ENCODE measurements around the gene ZNF714. TPM values are rescaled to one million over a fixed set of nuclear protein-coding genes. Genes with fewer than 3 reads are reported as not detected.

The ZNF714 gene
- total and polyA plus RNA-seq, 2 donors (not counting 1 experiment from before 2014, with no cell fraction given), result 5.6 to 6.9 TPM

- no peaks in the 10 kb centered on the region for H4K20me1 ChIP-seq (ENCODE audit: control insufficient read depth, extremely low read depth, insufficient read depth, low read length)
- no peaks in the 10 kb centered on the region for H3K79me2 ChIP-seq (ENCODE audit: control insufficient read depth, insufficient read depth, low read length)
- H3K27ac ChIP-seq (ENCODE audit: insufficient read depth, low read length), result no peak overlapping the region
- H3K9me3 ChIP-seq (ENCODE audit: control insufficient read depth, insufficient read depth, low read depth, low read length), result no peaks in the 10 kb centered on the region
- no peaks in the 10 kb centered on the region for H3K4me1 ChIP-seq (ENCODE audit: control insufficient read depth, extremely low read depth, insufficient read depth, low read length)
- no peaks in the 10 kb centered on the region for H3K27me3 ChIP-seq (ENCODE audit: control insufficient read depth, insufficient read depth, low read length)
- DNase-seq (ENCODE audit: low read depth in 2 of 2), result no peak
- H2AFZ ChIP-seq (ENCODE audit: low read length), result no peak overlapping the region
- TF ChIP-seq, protein P1, sequence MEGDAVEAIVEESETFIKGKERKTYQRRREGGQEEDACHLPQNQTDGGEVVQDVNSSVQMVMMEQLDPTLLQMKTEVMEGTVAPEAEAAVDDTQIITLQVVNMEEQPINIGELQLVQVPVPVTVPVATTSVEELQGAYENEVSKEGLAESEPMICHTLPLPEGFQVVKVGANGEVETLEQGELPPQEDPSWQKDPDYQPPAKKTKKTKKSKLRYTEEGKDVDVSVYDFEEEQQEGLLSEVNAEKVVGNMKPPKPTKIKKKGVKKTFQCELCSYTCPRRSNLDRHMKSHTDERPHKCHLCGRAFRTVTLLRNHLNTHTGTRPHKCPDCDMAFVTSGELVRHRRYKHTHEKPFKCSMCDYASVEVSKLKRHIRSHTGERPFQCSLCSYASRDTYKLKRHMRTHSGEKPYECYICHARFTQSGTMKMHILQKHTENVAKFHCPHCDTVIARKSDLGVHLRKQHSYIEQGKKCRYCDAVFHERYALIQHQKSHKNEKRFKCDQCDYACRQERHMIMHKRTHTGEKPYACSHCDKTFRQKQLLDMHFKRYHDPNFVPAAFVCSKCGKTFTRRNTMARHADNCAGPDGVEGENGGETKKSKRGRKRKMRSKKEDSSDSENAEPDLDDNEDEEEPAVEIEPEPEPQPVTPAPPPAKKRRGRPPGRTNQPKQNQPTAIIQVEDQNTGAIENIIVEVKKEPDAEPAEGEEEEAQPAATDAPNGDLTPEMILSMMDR (conservative IDR thresholded peaks at IDR 0.05 in 1 of 2, IDR thresholded peaks at IDR 0.05 in 1 of 2; ENCODE audit: low read depth in 1 of 2, low read length in 2 of 2), result no peak
- TF ChIP-seq EZH2 (IDR thresholded peaks at IDR 0.05; ENCODE audit: low read length, missing control alignments), result no peak
- no peak overlapping the region for H3K4me2 ChIP-seq (ENCODE audit: extremely low read depth, insufficient read depth, low read length)
- no peak overlapping the region for H3K4me3 ChIP-seq (replicated peaks in 1 of 4; ENCODE audit: control extremely low read depth in 1 of 4, insufficient read depth in 1 of 4, low read depth in 3 of 4, low read length in 4 of 4)
- no peak overlapping the region for H3K9ac ChIP-seq (ENCODE audit: insufficient read depth, low read length)
- H3K36me3 ChIP-seq (ENCODE audit: control insufficient read depth, insufficient read depth, low read length), result peaks cover 1% of the 10 kb centered on the region
Measured at GRCh38 chr19:21148681-21149080, 66.7 kb downstream of the ZNF714 start.

DNA sequence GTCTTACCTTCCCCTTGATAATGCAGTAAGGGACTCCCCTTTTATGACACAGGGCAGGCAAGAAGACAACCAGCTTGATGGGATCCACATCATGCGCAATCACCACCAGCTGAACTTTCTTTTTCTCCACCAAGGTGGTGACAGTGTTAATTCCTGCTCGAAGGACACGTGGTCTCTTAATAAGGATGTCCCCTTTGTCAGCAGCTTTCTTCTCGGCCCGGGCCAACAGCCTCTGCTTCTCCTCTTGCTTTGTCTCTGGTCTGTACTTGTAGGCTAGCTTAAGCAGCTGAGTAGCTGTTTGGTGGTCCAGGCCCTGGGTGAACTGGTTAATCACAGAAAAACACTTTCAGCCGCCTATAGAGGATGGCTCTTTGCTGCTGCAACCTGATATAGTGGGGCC is 67.9 kb downstream of the ZNF714 start:
- Histone ChIP-seq H3K79me2 (ENCODE audit: control insufficient read depth, insufficient read depth, low read length) (no peaks in the 10 kb centered on the region), H2AFZ (ENCODE audit: low read length) (no peak overlapping the region), H3K4me1 (ENCODE audit: control insufficient read depth, extremely low read depth, insufficient read depth, low read length) (no peaks in the 10 kb centered on the region), H3K4me3 (replicated peaks in 1 of 4; ENCODE audit: control extremely low read depth in 1 of 4, insufficient read depth in 1 of 4, low read depth in 3 of 4, low read length in 4 of 4) (no peak overlapping the region), H3K27me3 (ENCODE audit: control insufficient read depth, insufficient read depth, low read length) (no peaks in the 10 kb centered on the region), H3K9ac (ENCODE audit: insufficient read depth, low read length) (no peak overlapping the region), H3K9me3 (ENCODE audit: control insufficient read depth, insufficient read depth, low read depth, low read length) (no peaks in the 10 kb centered on the region), H4K20me1 (ENCODE audit: control insufficient read depth, extremely low read depth, insufficient read depth, low read length) (no peaks in the 10 kb centered on the region), H3K36me3 (ENCODE audit: control insufficient read depth, insufficient read depth, low read length) (peaks cover 1% of the 10 kb centered on the region), H3K27ac (ENCODE audit: insufficient read depth, low read length) (no peak overlapping the region), H3K4me2 (ENCODE audit: extremely low read depth, insufficient read depth, low read length) (no peak overlapping the region)
- no peak for TF ChIP-seq EZH2 (IDR thresholded peaks at IDR 0.05; ENCODE audit: low read length, missing control alignments)
- TF ChIP-seq, protein P1 (conservative IDR thresholded peaks at IDR 0.05 in 1 of 2, IDR thresholded peaks at IDR 0.05 in 1 of 2; ENCODE audit: low read depth in 1 of 2, low read length in 2 of 2), result no peak
- no peak for DNase-seq (ENCODE audit: low read depth in 2 of 2)

GRCh38 chr19:21151460-21151859 is 69.5 kb downstream of the ZNF714 start:
- H3K79me2 ChIP-seq (ENCODE audit: control insufficient read depth, insufficient read depth, low read length), result peaks cover 5% of the 10 kb centered on the region
- H3K4me1 ChIP-seq (ENCODE audit: control insufficient read depth, extremely low read depth, insufficient read depth, low read length), result no peaks in the 10 kb centered on the region
- H3K9me3 ChIP-seq (ENCODE audit: control insufficient read depth, insufficient read depth, low read depth, low read length), result no peaks in the 10 kb centered on the region
- DNase-seq (ENCODE audit: low read depth in 2 of 2), result no peak
- H2AFZ ChIP-seq (ENCODE audit: low read length), result no peak overlapping the region
- no peaks in the 10 kb centered on the region for H4K20me1 ChIP-seq (ENCODE audit: control insufficient read depth, extremely low read depth, insufficient read depth, low read length)
- H3K9ac ChIP-seq (ENCODE audit: insufficient read depth, low read length), result no peak overlapping the region
- H3K27me3 ChIP-seq (ENCODE audit: control insufficient read depth, insufficient read depth, low read length), result no peaks in the 10 kb centered on the region
- no peak for TF ChIP-seq EZH2 (IDR thresholded peaks at IDR 0.05; ENCODE audit: low read length, missing control alignments)
- TF ChIP-seq, protein P1 (conservative IDR thresholded peaks at IDR 0.05 in 1 of 2, IDR thresholded peaks at IDR 0.05 in 1 of 2; ENCODE audit: low read depth in 1 of 2, low read length in 2 of 2), result no peak
- H3K4me2 ChIP-seq (ENCODE audit: extremely low read depth, insufficient read depth, low read length), result no peak overlapping the region
- H3K27ac ChIP-seq (ENCODE audit: insufficient read depth, low read length), result no peak overlapping the region
- H3K36me3 ChIP-seq (ENCODE audit: control insufficient read depth, insufficient read depth, low read length), result peaks cover 1% of the 10 kb centered on the region
- H3K4me3 ChIP-seq (replicated peaks in 1 of 4; ENCODE audit: control extremely low read depth in 1 of 4, insufficient read depth in 1 of 4, low read depth in 3 of 4, low read length in 4 of 4), result no peak overlapping the region
